GM21737 (cell line): ENCODE results near the gene KCNG1.

Experiments used
- ATAC-seq: cut with Tn5 transposase; IDR thresholded peaks from one replicate; pipeline ENCODE4 v1.9.1; 2021; ENCODE audit warnings: mild to moderate bottlenecking, moderate library complexity; ENCODE audit not compliant: unreplicated experiment

The KCNG1 gene

DNA sequence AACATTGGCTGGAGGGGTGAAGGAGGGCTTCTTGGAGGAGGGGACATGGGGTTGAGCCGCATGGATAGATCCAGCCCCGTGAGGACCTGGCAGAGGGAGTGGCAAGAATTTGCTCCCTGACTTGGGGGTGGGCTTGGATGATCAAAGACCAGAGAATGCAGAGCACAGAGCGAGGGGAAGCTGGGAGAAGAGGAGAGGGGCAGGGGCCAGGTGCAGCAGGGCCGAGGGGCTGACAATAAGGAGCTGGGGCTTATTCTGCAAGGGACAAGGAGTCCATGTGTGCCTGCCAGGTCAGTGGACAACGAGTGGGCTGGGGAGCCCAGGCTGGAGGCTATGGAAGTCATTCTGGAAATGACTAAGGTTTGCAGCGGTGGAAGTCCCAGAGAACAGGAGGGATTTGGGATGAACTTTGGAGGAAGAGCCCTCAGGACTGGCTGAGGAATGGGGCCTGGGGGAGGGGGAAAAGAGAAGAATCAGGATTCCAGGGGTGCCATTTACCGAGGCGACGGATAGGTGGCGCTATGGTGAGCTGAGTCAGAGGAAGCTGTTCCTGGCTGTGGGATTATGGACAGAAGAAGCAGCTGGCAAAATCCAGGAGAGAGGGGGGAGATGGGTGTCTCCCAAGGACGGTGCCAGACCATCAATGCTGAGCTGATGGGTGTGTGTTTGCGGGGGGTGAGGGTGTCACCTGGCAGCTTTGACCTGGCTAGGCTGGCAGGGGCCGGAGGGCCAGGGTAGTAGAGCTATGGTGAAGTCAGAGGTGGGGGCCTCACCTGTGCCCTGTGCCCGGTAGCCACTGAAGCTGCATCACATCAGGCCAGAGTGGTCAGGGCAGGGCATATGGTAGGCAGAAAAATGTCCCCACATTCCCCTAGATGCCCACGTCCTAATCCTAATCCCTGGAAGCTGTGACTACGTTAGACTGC lies 7.8 kb downstream of the KCNG1 start:
- no peak for ATAC-seq

DNA sequence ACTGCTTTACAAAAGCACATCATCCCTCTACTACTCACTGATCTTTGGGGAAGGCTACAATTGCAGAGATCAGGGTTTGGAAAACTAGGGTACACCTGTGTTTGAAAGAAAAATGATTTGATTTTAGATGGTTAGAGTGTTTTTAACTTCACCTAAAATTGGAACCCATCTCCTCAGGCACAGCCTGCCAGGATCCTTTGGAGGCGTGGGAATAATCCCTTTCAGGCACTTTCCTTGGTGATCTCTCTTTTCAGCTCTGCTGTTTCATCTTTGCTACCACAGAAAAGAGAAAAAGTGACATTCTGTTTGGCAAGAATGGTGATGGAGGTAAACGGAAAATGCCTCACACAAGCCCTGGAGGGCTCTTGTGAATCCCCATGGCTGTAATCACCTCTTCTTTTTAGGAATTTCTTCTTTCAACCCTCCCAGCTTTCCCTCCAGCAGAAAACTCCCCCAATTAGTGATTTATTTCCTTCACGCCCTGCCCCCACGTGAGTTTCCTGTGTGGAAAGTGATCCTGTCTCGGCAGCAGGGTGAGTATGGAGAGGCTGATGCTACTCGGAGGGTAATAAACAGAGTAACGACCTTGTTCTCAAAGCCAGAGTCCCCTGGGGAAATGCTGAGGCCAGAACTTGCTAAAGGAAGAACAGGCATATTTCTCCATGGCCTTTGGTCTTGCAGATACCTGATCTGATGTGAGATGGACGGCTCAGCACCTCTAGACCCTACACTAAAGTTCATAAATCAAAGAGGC lies 9.2 kb downstream of the KCNG1 start:
- ATAC-seq, result no peak

DNA sequence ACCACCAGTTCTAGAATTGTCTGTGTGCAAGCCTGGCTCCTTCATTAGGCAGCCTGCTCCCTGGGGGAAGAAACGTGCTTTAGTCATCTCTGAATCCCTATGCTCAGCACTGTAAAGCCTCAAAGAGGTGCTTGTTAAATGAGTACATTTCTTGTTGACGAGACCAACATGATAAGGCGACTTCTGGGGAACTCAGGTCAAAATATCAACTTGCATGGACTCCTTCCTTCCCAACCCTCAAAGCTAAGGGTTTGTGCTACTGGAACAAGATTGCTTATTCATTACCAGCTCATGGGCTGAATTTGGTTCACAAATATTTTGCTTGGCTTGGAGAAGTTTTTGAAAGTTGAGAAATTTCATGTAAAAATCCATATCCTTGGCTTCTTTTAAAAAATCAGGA lies 10.6 kb downstream of the KCNG1 start:
- no peak for ATAC-seq

DNA sequence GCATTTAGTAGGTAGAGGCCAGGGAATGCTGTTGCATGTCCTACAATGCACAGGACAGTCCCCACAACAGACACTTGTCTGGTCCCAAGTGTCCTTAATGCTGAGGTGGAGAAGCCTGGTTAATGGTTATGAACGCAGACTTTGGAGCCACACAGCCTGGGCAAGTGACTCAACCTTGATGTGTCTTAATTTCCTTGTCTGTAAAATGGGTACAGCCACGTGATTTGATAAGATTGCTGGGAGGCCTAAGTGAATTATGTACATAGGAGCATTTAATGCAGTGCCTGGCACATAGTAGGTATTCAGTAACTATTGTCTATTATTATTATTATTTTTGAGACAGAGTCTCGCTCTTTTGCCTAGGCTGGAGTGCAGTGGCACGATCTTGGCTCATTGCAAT lies 11.4 kb downstream of the KCNG1 start:
- no peak for ATAC-seq

DNA sequence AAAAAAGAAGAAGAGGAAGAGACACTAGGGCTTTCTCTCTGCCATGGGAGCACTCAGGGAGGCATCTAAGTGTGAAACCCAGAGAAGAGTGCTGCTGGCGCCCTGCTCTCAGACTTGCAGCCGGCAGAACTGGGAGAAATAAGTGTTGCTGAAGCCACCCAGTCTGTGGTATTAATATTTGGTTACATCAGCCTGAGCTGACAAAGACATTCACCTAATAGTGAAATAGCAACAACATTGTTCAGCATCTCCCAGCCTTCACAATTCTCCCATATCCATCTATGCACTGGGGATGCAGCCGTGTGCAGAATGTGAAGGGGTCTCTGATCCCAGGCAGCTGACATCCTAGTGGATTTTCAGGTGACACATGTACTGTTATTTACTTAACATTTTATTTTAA lies 12.0 kb downstream of the KCNG1 start:
- no peak for ATAC-seq

DNA sequence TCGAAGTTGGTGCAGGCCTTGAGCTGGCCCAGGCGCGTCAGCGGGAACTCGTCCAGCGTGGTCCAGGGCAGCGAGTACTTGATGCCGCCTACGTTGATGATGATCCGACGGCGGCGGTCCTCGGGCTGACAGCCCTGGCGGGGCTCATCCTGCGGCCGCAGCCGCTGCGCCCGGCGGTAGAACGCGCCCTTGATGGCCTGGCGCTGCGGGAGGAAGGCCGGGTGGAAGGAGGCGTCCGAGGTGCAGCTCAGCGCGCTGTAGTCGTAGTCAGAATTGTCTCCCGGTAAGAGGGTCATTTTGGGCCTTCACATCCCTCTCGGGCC lies 12.9 kb downstream of the KCNG1 start:
- no peak for ATAC-seq

DNA sequence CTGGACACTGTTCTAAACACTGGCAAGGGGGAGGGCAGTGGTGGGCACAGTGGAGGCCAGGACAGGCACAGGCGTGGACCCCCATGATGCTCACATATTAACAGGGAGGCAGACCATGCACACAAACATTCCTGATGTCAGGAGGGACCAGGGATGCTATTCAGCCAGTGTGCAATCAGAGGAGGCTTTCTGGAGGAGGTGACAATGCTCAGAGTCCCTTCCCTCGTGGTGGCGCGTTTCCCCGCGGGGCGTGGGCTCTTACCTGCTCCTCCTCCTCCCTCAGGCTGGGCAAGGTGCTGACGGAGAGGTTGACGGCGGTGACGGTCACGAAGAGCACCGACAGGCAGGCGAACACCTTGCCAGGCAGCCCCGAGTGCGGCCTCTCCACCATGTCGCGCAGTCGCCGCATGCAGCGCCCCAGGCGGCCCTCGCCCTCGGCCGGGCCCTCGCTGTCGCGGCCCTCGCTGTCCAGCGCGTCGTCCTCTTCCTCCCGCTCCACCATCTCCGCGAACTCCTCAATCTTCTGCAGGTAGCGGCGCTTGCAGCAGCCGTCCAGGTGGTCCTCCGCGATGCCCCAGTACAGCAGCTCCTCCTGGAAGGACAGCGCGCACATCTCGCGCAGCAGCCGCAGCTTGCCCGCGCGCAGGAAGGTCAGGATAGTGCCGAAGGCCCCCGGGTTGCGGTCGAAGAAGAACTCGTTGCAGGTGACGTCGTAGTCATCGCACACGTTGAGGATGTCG lies 13.4 kb downstream of the KCNG1 start:
- ATAC-seq, result no peak

DNA sequence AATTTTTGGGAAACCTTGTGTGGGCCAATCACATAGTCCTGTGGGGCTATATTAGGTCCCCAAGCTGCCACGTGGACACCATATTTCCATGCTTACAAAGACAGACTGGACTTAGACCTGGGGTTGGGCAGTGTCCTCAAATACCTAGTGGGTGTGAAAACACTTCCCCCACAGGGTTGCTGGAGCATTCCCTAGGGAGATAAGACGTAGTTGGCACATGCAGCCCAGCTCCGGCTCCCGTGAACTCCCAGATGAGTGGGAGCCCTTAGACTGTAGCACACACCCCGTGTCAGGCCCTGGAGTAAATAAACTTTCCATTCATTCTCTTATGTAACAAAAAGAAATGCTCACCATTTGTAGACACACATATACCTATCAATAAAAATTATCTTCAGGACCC lies 14.2 kb downstream of the KCNG1 start:
- no peak for ATAC-seq

DNA sequence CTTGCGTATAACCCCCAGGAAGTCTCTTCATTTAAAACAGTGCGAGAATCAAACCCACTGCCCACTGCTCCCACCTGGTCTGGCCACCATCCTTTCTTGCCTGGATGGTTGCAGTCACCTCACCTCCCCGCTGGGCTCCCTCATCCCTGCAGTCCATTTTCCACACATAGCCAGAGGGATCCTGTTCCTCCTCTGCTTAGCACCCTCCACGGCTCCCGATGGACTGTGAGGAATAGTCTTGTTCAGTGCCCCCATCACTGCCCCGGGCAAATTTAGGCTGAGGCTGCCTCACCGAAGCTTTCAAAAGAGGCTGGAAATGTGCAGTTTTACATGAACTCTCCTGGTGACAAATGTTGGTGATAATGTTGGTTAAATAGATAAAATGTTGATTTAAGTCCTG lies 17.7 kb downstream of the KCNG1 start:
- ATAC-seq, result no peak

DNA sequence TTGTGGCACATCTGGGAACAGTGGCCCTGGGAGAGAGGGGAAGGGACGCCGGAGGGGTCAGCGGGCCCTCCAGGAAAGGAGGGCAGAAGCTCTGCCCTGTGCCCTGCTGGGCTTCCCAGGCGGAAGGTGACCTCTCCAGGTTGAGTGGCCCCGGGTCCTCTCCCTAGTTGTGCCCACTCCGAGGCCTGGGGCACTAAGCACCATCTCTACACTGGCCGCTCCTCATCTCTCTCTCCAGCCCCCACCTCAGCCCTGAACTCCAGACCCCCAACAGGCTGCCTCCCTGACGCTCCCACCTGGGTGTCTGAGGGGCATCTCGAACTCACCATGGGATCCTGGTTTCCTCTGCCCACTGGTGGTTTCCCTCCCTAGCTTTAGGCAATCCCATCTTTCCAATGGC lies 18.1 kb downstream of the KCNG1 start:
- no peak for ATAC-seq

DNA sequence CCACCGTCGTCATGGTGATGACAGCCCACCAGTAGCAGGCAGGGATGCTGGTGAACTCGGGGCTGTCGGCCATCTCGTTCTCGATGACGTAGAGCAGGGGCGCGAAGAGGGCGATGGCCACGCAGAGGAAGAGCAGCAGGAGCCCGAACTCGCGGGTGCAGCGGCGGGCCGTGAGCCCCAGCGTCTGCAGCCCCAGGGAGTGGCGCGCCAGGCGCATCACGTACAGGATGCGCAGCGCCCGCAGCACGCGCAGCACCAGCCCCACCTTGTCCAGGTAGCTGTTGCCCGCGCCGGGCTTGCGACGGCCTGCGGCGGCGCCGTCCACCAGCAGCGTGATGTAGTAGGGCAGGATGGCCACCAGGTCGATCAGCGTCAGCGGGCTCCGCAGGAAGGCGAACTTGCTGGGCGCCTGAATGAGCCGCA lies 18.6 kb downstream of the KCNG1 start:
- no peak for ATAC-seq

DNA sequence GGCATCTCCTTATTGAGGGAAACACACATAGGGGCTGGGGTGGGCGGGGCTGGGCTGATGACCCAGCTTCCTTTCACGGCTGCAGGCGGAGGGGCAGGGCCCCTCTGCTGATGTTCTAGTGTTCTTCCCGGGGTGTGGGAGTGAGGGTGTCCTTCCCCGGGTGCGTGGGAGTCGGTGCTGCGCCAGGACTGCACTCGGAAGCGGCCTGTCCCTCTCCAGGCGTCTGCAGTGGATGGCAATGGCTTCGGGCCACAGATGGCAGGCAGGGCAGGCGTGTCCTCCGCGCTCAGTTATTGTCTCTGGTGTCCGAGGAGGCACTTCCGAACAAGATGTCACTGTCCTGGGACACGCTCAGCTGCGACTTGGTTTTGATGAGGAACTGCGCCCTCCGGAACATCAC lies 19.2 kb downstream of the KCNG1 start:
- no peak for ATAC-seq

DNA sequence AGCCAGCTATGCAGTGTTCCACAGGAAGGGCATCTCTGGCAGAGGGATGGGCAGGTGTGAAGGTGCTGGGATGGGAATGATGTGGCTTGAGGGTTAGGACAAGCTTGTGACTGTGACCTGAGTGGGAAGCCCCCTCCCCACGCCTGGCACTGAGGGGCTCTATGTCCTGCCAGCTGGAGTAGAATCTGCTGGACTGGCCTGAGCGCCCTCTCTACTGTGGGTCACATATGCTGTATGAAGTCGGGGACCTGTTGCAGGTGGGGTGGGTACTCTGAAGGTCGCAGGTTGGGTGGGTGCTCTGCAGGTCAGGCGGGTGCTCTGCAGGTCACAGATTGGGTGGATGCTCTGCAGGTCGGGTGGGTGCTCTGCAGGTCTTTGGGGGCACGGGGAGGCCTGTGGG lies 20.3 kb downstream of the KCNG1 start:
- no peak for ATAC-seq

DNA sequence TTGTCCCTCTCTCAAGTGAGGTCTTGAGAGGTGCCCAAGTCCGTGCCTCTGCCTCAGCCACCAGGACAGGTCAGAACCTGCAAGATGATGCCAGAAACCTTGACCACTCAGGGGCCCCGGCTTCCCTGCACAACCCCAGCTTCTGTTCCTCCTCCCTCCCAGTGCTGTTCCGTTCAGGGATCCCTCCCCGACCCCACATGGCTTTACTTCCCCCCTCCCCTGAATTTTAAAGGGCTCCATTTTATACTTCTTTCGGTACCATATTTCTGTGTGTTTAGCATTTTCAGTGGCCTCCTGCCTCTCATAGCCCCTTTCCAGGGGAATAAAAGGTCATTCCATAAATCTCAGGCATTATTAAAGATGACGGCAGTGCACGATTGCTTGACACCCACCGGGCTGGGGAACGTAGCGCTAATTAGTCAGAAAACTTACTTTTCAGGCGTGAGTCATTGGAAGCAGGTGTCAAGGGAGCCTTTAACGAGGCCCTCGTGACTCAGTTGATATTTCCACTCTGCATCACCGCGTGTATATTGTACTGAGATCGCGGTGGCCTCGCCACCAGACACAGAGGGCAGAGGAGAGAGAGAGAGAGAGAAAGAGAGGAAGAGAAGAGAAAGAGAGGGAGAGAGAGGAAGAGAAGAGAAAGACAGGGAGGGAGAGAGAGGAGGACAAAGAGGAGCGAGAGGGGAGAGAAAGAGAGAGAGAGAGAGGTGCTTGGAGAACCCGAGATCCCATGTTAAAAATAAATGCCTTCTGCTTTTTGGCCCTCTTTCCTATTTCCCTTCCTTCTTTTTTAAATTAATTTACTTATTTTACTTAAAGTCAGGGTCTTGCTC lies 21.3 kb downstream of the KCNG1 start:
- ATAC-seq, result no peak

DNA sequence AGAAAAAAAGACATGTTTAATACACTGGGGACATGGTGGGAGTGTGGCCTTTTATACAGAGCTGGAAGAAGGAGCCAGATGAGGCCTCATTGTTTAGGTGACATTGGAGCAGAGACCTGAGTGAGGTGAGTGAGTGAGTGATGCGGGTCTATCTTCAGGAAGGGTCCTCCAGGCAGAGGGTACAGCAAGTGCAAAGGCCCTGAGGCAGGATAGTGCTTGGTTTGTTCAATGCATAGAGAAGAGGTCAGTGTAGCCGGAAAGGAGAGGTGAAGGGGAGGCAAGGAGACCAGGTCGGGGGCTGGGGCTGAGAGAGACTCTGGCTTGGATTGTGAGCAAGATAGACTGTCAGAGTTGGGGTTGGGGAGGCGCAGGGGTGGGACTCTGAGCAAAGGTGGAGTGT lies 23.6 kb downstream of the KCNG1 start:
- ATAC-seq, result no peak

DNA sequence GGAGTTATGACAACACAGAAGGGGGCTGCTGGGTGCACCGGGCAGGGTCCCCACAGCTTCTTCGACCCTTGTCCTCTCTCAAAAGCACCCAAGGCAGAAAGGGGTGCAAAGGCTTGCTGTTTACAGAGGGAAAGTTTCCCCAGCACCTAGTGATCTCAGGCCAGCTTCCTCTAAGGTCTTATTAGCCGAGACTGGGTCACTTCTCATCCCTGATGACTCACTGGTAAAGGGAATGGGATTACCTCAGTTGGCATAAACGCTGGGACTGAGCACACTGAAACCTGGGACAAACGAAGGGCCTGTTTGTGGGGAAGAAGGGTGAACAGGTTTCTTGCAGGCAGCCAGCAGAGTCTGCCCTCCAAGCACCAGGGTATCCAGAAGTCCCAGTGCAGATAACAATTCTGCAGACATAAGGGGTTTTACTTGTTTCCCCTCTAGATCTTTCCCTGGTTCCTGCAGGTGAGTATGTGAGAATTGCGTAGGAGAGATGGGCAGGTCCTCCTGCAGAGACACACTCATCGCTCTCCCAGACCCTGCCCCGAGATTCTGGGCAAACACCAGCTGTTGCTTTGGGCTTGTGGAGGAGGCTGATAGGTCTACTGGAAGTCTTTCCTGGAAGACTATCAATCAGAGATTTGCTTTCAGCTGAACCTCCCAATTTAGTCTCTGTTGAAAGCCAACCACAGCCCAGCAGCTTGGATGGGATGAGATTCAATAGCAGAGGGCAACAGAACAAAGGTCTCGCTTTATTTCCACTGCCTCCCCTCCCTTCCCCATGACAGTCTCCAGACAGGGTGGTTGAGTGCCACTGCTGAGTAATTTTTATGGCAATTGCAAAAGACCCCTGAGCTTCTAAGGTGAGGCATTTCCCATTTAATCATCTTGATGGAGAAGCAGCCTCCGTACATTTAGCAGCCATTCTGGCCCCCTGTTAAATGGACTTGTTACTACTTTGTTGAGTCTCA lies 25.7 kb downstream of the KCNG1 start:
- ATAC-seq, result no peak

DNA sequence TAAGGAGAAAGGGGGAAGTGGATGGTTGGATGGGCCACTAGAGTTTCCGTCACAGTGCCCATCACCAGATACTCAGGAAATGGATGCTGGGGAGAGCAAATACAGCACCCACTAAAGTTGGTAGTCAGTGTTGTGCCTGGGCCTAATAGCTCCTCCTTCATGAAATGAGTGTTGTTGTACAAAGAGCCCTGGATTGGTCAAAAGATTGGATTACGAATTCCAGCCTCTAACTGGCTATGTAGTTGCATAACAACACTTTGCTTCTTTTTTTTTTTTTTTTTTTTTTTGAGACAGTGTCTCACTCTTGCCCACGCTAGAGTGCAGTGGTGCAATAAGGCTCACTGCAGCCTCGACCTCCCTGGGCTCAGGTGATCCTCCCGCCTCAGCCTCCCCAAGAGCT lies 27.4 kb downstream of the KCNG1 start:
- no peak for ATAC-seq

DNA sequence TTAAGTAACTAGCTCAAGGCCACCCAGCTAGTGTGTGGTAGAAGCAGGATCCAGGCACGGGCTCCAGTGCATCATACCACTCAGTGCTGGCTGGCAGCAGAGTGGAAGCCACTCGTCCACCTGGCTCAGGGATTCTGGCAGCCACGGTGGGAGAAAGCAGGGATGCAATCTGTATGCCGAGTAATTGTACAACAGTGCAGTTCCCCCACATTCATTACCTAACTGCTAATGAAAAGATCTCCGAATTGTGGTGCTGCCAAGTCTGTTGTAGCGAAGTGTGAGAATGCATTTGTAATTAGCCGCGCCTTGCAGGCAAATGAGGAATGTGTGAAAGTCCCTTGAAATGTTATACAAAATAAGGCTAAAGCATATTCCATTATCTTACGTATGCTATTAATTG lies 29.0 kb downstream of the KCNG1 start:
- ATAC-seq, result no peak

DNA sequence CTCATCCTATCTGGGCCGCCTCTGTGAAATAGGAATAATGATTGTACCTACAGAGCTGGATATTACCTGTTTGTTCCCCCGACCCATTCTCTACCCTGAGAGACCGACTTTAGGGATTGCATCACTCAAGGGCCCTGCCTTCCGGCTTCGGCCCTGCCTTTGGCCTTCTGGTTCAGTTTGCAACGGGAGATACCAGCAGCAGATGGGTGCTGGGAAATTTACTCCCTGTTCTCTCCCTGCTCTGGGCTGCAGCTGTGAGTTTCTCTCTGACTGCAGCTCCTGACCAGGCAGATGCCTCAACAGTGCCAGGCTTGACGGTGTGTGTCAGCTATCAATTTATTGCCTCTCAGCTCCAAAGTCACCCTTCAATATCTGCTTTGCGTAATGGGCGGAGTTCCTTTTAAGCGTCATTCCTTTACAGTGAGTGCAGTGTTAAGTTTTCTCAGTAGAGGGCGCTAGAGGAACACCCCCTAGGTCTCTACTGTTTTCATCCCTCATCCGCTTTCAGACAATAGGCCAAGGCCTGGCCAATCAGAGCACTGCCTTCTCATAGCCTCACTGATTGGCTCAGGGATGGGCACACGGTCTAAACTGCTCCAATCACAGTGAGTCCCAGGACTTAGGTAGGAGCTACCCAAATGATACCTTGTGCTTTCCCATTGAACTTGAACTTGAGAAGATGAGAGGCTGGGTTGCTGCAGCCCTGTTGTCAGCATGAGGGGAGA lies 30.0 kb downstream of the KCNG1 start:
- no peak for ATAC-seq
